RWPE1 (cell line): ENCODE measurements around the gene PDZRN4.

Source experiments
- CTCF ChIA-PET: fragments of 350-600 bp; sonication (Branson Sonifier 250); formaldehyde crosslinking; extraction: SDS; loops from one replicate; lab custom pipeline; 2021; lab: Yijun Ruan, JAX
- POLR2A ChIA-PET: fragments of 400-600 bp; formaldehyde crosslinking; extraction: SDS; loops from one replicate; lab custom pipeline; 2020; ENCODE audit warnings: antibody characterized with exemption; ENCODE audit not compliant: low non-redundant PET; lab: Yijun Ruan, JAX
- DNase-seq: peaks from one replicate; pipeline ENCODE4 v3.0.0; 2012; ENCODE audit warnings: low spot score
- H3K27ac ChIP-seq: fragments of 450-650 bp; 2 replicates; pipeline ENCODE4 v1.5.1; 2017
- CTCF ChIP-seq: fragments of 450-650 bp; conservative IDR thresholded peaks from 2 replicates; pipeline ENCODE4 v1.5.1; 2017; ENCODE audit warnings: low read depth, mild to moderate bottlenecking

PDZRN4 gene

GRCh38 chr12:41424651-41425050 lies 236.5 kb downstream of the PDZRN4 start:
- no peak for DNase-seq
- ChIA-PET POLR2A (no interaction called here), CTCF (interaction anchor here (0.5 kb wide), 1 partner anchor 841 kb away, joined by 3 read pairs; no protein-coding TSS in a partner anchor)
- no peak overlapping the region for H3K27ac ChIP-seq
- TF ChIP-seq CTCF, result no peak

GRCh38 chr12:41433460-41433859 lies 245.3 kb downstream of the PDZRN4 start:
- ChIA-PET CTCF (no interaction called here), POLR2A (no interaction called here)
- no peak overlapping the region for H3K27ac ChIP-seq
- no peak for TF ChIP-seq CTCF
- no peak for DNase-seq

GRCh38 chr12:41436076-41436475 lies 248.0 kb downstream of the PDZRN4 start:
- H3K27ac ChIP-seq, result no peak overlapping the region
- DNase-seq, result no peak
- TF ChIP-seq CTCF, result no peak
- CTCF ChIA-PET, result no interaction called here
- POLR2A ChIA-PET, result no interaction called here

- ChIA-PET POLR2A (no interaction called here), CTCF (interaction anchor here (0.5 kb wide), 1 partner anchor 14 kb away, joined by 3 read pairs; no protein-coding TSS in a partner anchor)
- no peak for DNase-seq
- H3K27ac ChIP-seq, result no peak overlapping the region
- TF ChIP-seq CTCF, result no peak
Measured at GRCh38 chr12:41437563-41437962, 249.4 kb downstream of the PDZRN4 start.

- no peak overlapping the region for H3K27ac ChIP-seq
- no peak for TF ChIP-seq CTCF
- no peak for DNase-seq
- CTCF ChIA-PET, result no interaction called here
- POLR2A ChIA-PET, result no interaction called here
Measured at GRCh38 chr12:41438854-41439541, 250.9 kb downstream of the PDZRN4 start.

GRCh38 chr12:41439801-41440200 lies 251.7 kb downstream of the PDZRN4 start:
- TF ChIP-seq CTCF, result no peak
- H3K27ac ChIP-seq, result no peak overlapping the region
- ChIA-PET POLR2A (no interaction called here), CTCF (interaction anchor here (1.0 kb wide), 1 partner anchor 79 kb away, joined by 3 read pairs; no protein-coding TSS in a partner anchor)
- no peak for DNase-seq
